ENCODE data around the gene RIPOR2.
"Not testable (repeated sequence)": the region's sequence is repeated elsewhere in the genome, so short reads cannot be mapped to it uniquely, and the experiment has no call there.

RIPOR2 gene

GRCh38 chr6:24925661-24926060 lies 10.1 kb downstream of the RIPOR2 start:
- peak in 1 of 3 experiments; percentile 55 for DNase-seq

- DNase-seq, result no peak
These were observed 11.0 kb downstream of the RIPOR2 start for GRCh38 chr6:24924580-24925356.

GRCh38 chr6:24923885-24924401 lies 11.8 kb downstream of the RIPOR2 start:
- DNase-seq, result no peak

GRCh38 chr6:24922814-24923213 lies 12.9 kb downstream of the RIPOR2 start:
- DNase-seq, result peak in 1 of 3 experiments; percentile 29

GRCh38 chr6:24922170-24922569 lies 13.6 kb downstream of the RIPOR2 start:
- DNase-seq, result no peak

- peak in 2 of 3 experiments; percentile 21 to 84 for DNase-seq
These were observed 15.6 kb downstream of the RIPOR2 start for GRCh38 chr6:24920136-24920535.

- peak; percentile 71 to 98 (median 94) for DNase-seq
These were observed 16.5 kb downstream of the RIPOR2 start for GRCh38 chr6:24919056-24919892.

GRCh38 chr6:24918641-24919055 lies 17.1 kb downstream of the RIPOR2 start:
- peak in 1 of 3 experiments; percentile 43 for DNase-seq

GRCh38 chr6:24916496-24916895 lies 19.3 kb downstream of the RIPOR2 start:
- no peak for DNase-seq

GRCh38 chr6:24915641-24916040 lies 20.1 kb downstream of the RIPOR2 start:
- DNase-seq, result no peak

GRCh38 chr6:24914082-24914481 lies 21.7 kb downstream of the RIPOR2 start:
- not testable (repeated sequence) for DNase-seq

GRCh38 chr6:24911796-24912382 lies 23.9 kb downstream of the RIPOR2 start:
- DNase-seq, result peak in 1 of 3 experiments; percentile 40

GRCh38 chr6:24910961-24911725 lies 24.6 kb downstream of the RIPOR2 start:
- DNase-seq, result peak; percentile 74 to 83 (median 80)

GRCh38 chr6:24910331-24910960 lies 25.3 kb downstream of the RIPOR2 start:
- DNase-seq, result peak in 1 of 3 experiments; percentile 63

- no peak for DNase-seq
These were observed 26.2 kb downstream of the RIPOR2 start for GRCh38 chr6:24909241-24910216.

- DNase-seq, result no peak
These were observed 27.1 kb downstream of the RIPOR2 start for GRCh38 chr6:24908650-24909035.

GRCh38 chr6:24907919-24908649 lies 27.7 kb downstream of the RIPOR2 start:
- peak in 1 of 3 experiments; percentile 13 for DNase-seq

- DNase-seq, result no peak
These were observed 29.4 kb downstream of the RIPOR2 start for GRCh38 chr6:24906314-24906713.

- DNase-seq, result peak in 1 of 3 experiments; percentile 34
These were observed 30.3 kb downstream of the RIPOR2 start for GRCh38 chr6:24905483-24905882.

- no peak for DNase-seq
These were observed 32.1 kb downstream of the RIPOR2 start for GRCh38 chr6:24903681-24904080.

Measured in NCI-H1417 (cell line).